Vagina (tissue), 2 donors: ENCODE measurements around the gene EPHA3. TPM values are rescaled to one million over a fixed set of nuclear protein-coding genes. Genes with fewer than 3 reads are reported as not detected.

ENCODE experiments used
- DNase-seq, 2 donors: peaks; one replicate each; pipeline ENCODE4 v3.0.0-alpha.2; 2017; ENCODE audit errors: extremely low spot score in 2 of 2
- H3K27ac ChIP-seq: fragments of 200-600 bp; sonication (generic); one replicate; pipeline ENCODE4 v1.5.1; 2019
- H3K27me3 ChIP-seq: fragments of 200-600 bp; sonication (generic); one replicate; pipeline ENCODE4 v1.5.1; 2019
- H3K36me3 ChIP-seq, 2 donors: fragments of 200-600 bp; sonication (generic); one replicate each; pipeline ENCODE4 v1.5.1; 2017 to 2019
- H3K4me1 ChIP-seq: fragments of 200-600 bp; sonication (generic); one replicate; pipeline ENCODE4 v1.5.1; 2019
- H3K4me3 ChIP-seq, 2 donors: fragments of 200-600 bp; sonication (generic); 1 replicate in 1 of 2; 2 replicates in 1 of 2; pipeline ENCODE4 v1.5.1; 2016 to 2019
- H3K9me3 ChIP-seq: fragments of 200-600 bp; sonication (generic); one replicate; pipeline ENCODE4 v1.5.1; 2019
- POLR2A ChIP-seq, 2 donors: fragments of 450-650 bp; IDR thresholded peaks; one replicate each; pipeline ENCODE4 v1.6.1; 2017; ENCODE audit warnings: antibody characterized with exemption in 2 of 2, mild to moderate bottlenecking in 2 of 2, moderate library complexity in 2 of 2
- POLR2AphosphoS5 ChIP-seq, 2 donors: sonication (generic); formaldehyde crosslinking; IDR thresholded peaks; one replicate each; pipeline ENCODE4 v1.9.0; 2017; ENCODE audit warnings: antibody characterized with exemption in 2 of 2, mild to moderate bottlenecking in 2 of 2, low read depth in 1 of 2; ENCODE audit not compliant: insufficient read depth in 1 of 2
- intact Hi-C: fragments of 100-400 bp; cut with DNase I; formaldehyde crosslinking; loops from one replicate; pipeline ENCODE4 v1.15.1; 2023
- total RNA-seq: library from RNA; depleted of rRNA; stranded (reverse); fragments of >200 nt; gene quantifications from one replicate; pipeline ENCODE4 v1.2.3, GENCODE V29; 2016
- TF ChIP-seq, protein P1 (sequence below), 3 experiments: fragments of 450-650 bp in 2 of 3; fragments of 200-600 bp in 1 of 3; sonication (generic) in 1 of 3; IDR thresholded peaks; one replicate each; pipeline ENCODE4 v1.5.1; 2017 to 2019; ENCODE audit warnings: antibody characterized with exemption in 3 of 3, mild to moderate bottlenecking in 2 of 3, moderate library complexity in 2 of 3

EPHA3 gene
- total RNA-seq, 1 donor from 2014 or later: 24.1 TPM

DNA sequence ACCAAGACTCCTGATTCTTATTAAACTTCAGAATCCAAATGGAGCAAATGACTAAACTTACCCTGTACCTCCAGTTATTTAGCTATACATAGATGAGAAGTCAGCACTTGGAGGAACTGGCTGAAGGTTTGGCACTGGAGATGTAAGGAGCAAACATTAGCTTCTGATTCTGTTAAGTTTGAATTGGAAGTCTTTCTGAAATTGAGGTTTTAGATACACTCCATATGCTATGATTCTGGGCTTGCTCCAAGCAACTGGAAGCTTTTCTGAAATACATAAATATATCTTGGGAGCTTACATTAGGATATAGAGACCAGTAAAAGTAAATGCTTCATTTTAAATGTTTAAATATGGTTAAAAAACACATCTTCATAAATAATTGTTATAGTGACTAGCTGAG is 333.7 kb downstream of the EPHA3 start:
- TF ChIP-seq POLR2A (IDR thresholded peaks at IDR 0.05): no peak
- TF ChIP-seq, protein P1, sequence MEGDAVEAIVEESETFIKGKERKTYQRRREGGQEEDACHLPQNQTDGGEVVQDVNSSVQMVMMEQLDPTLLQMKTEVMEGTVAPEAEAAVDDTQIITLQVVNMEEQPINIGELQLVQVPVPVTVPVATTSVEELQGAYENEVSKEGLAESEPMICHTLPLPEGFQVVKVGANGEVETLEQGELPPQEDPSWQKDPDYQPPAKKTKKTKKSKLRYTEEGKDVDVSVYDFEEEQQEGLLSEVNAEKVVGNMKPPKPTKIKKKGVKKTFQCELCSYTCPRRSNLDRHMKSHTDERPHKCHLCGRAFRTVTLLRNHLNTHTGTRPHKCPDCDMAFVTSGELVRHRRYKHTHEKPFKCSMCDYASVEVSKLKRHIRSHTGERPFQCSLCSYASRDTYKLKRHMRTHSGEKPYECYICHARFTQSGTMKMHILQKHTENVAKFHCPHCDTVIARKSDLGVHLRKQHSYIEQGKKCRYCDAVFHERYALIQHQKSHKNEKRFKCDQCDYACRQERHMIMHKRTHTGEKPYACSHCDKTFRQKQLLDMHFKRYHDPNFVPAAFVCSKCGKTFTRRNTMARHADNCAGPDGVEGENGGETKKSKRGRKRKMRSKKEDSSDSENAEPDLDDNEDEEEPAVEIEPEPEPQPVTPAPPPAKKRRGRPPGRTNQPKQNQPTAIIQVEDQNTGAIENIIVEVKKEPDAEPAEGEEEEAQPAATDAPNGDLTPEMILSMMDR (IDR thresholded peaks at IDR 0.05): no peak
- TF ChIP-seq POLR2AphosphoS5 (IDR thresholded peaks at IDR 0.05; ENCODE audit: insufficient read depth in 1 of 2, low read depth in 1 of 2): no peak
- Histone ChIP-seq H3K27me3 (no peaks in the 10 kb centered on the region), H3K4me3 (no peak overlapping the region), H3K27ac (no peak overlapping the region), H3K36me3 (no peaks in the 10 kb centered on the region), H3K9me3 (no peaks in the 10 kb centered on the region), H3K4me1 (no peaks in the 10 kb centered on the region)
- intact Hi-C loops: no loop called here
- DNase-seq: no peak

DNA sequence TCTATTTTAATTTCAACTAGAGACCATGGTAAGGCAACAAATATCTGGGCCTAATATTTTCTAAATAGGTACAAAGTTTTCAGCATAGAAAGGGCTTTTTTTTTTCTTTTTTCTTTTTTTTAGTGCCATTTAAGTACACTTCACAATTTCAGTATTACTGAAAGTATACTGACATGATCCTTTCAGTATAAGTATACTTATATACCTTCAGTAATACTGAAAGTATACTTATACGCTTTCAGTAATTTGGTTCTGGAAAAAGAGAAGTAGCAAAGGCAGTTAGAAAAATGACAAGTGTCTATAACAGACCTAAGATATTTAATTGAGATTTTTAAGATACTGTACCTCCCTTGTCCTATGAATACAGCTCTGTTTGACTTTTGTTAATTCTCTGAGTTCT is 339.2 kb downstream of the EPHA3 start:
- no peak for TF ChIP-seq POLR2AphosphoS5 (IDR thresholded peaks at IDR 0.05; ENCODE audit: insufficient read depth in 1 of 2, low read depth in 1 of 2)
- TF ChIP-seq POLR2A (IDR thresholded peaks at IDR 0.05): no peak
- no peak for DNase-seq
- Histone ChIP-seq H3K9me3 (no peaks in the 10 kb centered on the region), H3K4me1 (no peaks in the 10 kb centered on the region), H3K4me3 (no peak overlapping the region), H3K27me3 (no peaks in the 10 kb centered on the region), H3K36me3 (no peaks in the 10 kb centered on the region), H3K27ac (no peak overlapping the region)
- intact Hi-C loops: no loop called here

GRCh38 chr3:89447243-89447642 is 339.8 kb downstream of the EPHA3 start:
- TF ChIP-seq, protein P1 (IDR thresholded peaks at IDR 0.05): no peak
- no peak for TF ChIP-seq POLR2A (IDR thresholded peaks at IDR 0.05)
- no peak for TF ChIP-seq POLR2AphosphoS5 (IDR thresholded peaks at IDR 0.05; ENCODE audit: insufficient read depth in 1 of 2, low read depth in 1 of 2)
- Histone ChIP-seq H3K4me3 (no peak overlapping the region), H3K36me3 (no peaks in the 10 kb centered on the region), H3K4me1 (no peaks in the 10 kb centered on the region), H3K27me3 (no peaks in the 10 kb centered on the region), H3K9me3 (no peaks in the 10 kb centered on the region), H3K27ac (no peak overlapping the region)
- intact Hi-C loops: no loop called here
- DNase-seq: no peak

DNA sequence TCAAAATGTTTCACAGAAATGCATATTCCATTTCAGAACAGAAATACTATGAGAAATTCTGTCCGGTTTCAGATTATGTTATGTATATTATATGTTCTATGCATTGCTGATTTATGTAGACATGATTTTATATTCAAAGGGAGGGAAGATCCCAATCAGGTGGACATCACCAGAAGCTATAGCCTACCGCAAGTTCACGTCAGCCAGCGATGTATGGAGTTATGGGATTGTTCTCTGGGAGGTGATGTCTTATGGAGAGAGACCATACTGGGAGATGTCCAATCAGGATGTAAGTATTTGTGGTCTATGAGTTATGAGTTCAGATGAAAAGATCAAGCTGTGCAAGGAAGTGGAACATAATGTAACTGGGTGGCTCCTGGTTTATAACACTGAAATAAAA is 341.7 kb downstream of the EPHA3 start:
- Histone ChIP-seq H3K36me3 (no peaks in the 10 kb centered on the region), H3K9me3 (no peaks in the 10 kb centered on the region), H3K4me3 (no peak overlapping the region), H3K4me1 (no peaks in the 10 kb centered on the region), H3K27ac (no peak overlapping the region), H3K27me3 (no peaks in the 10 kb centered on the region)
- intact Hi-C loops: no loop called here
- DNase-seq: no peak
- TF ChIP-seq, protein P1 (IDR thresholded peaks at IDR 0.05): no peak
- no peak for TF ChIP-seq POLR2AphosphoS5 (IDR thresholded peaks at IDR 0.05; ENCODE audit: insufficient read depth in 1 of 2, low read depth in 1 of 2)
- no peak for TF ChIP-seq POLR2A (IDR thresholded peaks at IDR 0.05)

DNA sequence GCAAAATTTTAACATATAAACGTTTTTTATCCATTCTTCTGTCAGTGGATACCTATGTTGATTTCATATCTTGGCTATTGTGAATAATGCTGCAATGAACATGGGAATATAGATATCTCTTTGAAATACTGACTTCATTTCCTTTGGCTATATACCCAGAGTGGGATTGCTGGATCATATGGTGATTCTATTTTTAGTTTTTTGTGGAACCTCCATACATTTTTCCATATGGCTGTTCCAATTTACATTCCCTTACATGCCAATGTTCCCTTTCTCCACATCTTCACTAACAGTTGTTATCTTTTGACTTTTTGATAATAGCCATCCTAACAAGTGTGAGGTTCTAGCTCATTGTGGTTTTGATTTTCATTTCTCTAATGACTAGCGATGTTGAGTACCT is 344.6 kb downstream of the EPHA3 start:
- Histone ChIP-seq H3K36me3 (no peaks in the 10 kb centered on the region), H3K4me3 (no peak overlapping the region), H3K4me1 (no peaks in the 10 kb centered on the region), H3K27ac (no peak overlapping the region), H3K27me3 (no peaks in the 10 kb centered on the region), H3K9me3 (no peaks in the 10 kb centered on the region)
- no peak for DNase-seq
- intact Hi-C loops: no loop called here
- no peak for TF ChIP-seq POLR2A (IDR thresholded peaks at IDR 0.05)
- TF ChIP-seq POLR2AphosphoS5 (IDR thresholded peaks at IDR 0.05; ENCODE audit: insufficient read depth in 1 of 2, low read depth in 1 of 2): no peak
- TF ChIP-seq, protein P1 (IDR thresholded peaks at IDR 0.05): no peak
